Esophagus muscularis mucosa (tissue), 4 donors: ENCODE measurements around the gene NAPA.

Experiments
- EP300 ChIP-seq: sonication (generic); formaldehyde crosslinking; IDR thresholded peaks from one replicate; pipeline ENCODE4 v1.6.1; 2017; ENCODE audit warnings: antibody characterized with exemption
- POLR2A ChIP-seq: fragments of 450-650 bp; IDR thresholded peaks from one replicate; pipeline ENCODE4 v1.6.1; 2017; ENCODE audit warnings: antibody characterized with exemption, moderate library complexity, mild to moderate bottlenecking, low read depth
- TF ChIP-seq, protein P1 (sequence below), 3 experiments: fragments of 200-600 bp in 2 of 3; fragments of 450-650 bp in 1 of 3; sonication (generic) in 2 of 3; IDR thresholded peaks; one replicate each; pipeline ENCODE4 v1.5.1; 2017 to 2019; ENCODE audit warnings: antibody characterized with exemption in 3 of 3, mild to moderate bottlenecking in 2 of 3, moderate library complexity in 1 of 3

DNA sequence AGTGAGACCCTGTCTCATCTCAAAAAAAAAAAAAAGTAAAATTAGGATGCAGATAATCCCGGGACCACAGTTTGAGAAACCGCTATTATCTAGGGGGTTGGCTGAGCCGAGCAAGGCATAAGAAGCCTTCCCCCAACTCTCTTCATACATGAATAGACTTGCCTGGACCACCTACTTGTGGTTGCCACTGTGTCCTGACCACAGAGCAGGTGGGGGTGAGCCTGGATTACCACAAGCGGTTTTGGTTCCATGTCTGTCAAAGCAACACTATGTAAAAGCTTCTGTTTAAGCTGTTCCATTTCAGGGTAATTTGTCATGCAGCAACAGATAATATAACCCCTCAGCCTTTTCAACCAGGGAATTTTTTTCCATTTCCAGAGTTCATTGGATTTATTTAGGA is 3.3 kb upstream of the NAPA start:
- no peak for TF ChIP-seq EP300
- TF ChIP-seq, protein P1, sequence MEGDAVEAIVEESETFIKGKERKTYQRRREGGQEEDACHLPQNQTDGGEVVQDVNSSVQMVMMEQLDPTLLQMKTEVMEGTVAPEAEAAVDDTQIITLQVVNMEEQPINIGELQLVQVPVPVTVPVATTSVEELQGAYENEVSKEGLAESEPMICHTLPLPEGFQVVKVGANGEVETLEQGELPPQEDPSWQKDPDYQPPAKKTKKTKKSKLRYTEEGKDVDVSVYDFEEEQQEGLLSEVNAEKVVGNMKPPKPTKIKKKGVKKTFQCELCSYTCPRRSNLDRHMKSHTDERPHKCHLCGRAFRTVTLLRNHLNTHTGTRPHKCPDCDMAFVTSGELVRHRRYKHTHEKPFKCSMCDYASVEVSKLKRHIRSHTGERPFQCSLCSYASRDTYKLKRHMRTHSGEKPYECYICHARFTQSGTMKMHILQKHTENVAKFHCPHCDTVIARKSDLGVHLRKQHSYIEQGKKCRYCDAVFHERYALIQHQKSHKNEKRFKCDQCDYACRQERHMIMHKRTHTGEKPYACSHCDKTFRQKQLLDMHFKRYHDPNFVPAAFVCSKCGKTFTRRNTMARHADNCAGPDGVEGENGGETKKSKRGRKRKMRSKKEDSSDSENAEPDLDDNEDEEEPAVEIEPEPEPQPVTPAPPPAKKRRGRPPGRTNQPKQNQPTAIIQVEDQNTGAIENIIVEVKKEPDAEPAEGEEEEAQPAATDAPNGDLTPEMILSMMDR (IDR thresholded peaks at IDR 0.05), result no peak
- no peak for TF ChIP-seq POLR2A
